Stomach (tissue), 4 donors: ENCODE results near the gene ESM1.

Source experiments
- CTCF ChIP-seq, 7 experiments: fragments of 450-650 bp in 4 of 7; fragments of 200-600 bp in 3 of 7; sonication (generic) in 3 of 7; IDR thresholded peaks; one replicate each; pipeline ENCODE4 v1.5.1; 2016 to 2019; ENCODE audit warnings: antibody characterized with exemption in 7 of 7, control low read depth in 2 of 7, mild to moderate bottlenecking in 1 of 7
- POLR2A ChIP-seq, 4 donors: fragments of 450-650 bp; IDR thresholded peaks; one replicate each; pipeline ENCODE4 v1.6.1; 2016; ENCODE audit warnings: antibody characterized with exemption in 4 of 4, control low read depth in 2 of 4, mild to moderate bottlenecking in 1 of 4, moderate library complexity in 1 of 4
- POLR2AphosphoS5 ChIP-seq, 3 donors: sonication (generic); formaldehyde crosslinking; IDR thresholded peaks; one replicate each; pipeline ENCODE4 v1.6.1; 2016; ENCODE audit warnings: antibody characterized with exemption in 3 of 3

GRCh38 chr5:54930736-54931135, 54.7 kb downstream of the ESM1 start:
- TF ChIP-seq CTCF (IDR thresholded peaks at IDR 0.05) (no peak), POLR2A (IDR thresholded peaks at IDR 0.05) (no peak), POLR2AphosphoS5 (IDR thresholded peaks at IDR 0.05) (no peak)
